ENCODE data around the gene ATP11A.

Gene ATP11A

GRCh38 chr13:112895521-112896465 is 206.0 kb downstream of the ATP11A start:
- Histone ChIP-seq H3K4me1 (ENCODE audit: low read length) (peaks cover 23% of the 10 kb centered on the region), H3K9ac (ENCODE audit: low read length) (no peak overlapping the region), H3K4me2 (ENCODE audit: low read length) (no peak overlapping the region), H3K4me3 (ENCODE audit: low read length) (no peak overlapping the region), H3K79me2 (ENCODE audit: low read length) (no peaks in the 10 kb centered on the region), H3K27ac (ENCODE audit: low read length) (no peak overlapping the region), H3K9me3 (ENCODE audit: insufficient read depth, low read length) (no peaks in the 10 kb centered on the region), H3K27me3 (ENCODE audit: low read depth, low read length) (peaks cover 48% of the 10 kb centered on the region), H4K20me1 (ENCODE audit: insufficient read depth, low read length) (no peaks in the 10 kb centered on the region), H2AFZ (ENCODE audit: low read depth, low read length) (no peak overlapping the region), H3K36me3 (replicated peaks; ENCODE audit: low read depth, low read length) (no peaks in the 10 kb centered on the region)
- TF ChIP-seq EZH2phosphoT487 (IDR thresholded peaks at IDR 0.05; ENCODE audit: low read depth), result no peak
- TF ChIP-seq CTCF (IDR thresholded peaks at IDR 0.05; ENCODE audit: low read depth, low read length), result no peak

GRCh38 chr13:112896736-112897602 is 207.1 kb downstream of the ATP11A start:
- no peak overlapping the region for H3K27ac ChIP-seq (ENCODE audit: low read length)
- H3K4me1 ChIP-seq (ENCODE audit: low read length), result peaks cover 23% of the 10 kb centered on the region
- TF ChIP-seq CTCF (IDR thresholded peaks at IDR 0.05; ENCODE audit: low read depth, low read length) (no peak), EZH2phosphoT487 (IDR thresholded peaks at IDR 0.05; ENCODE audit: low read depth) (no peak)
- no peaks in the 10 kb centered on the region for H3K79me2 ChIP-seq (ENCODE audit: low read length)
- no peaks in the 10 kb centered on the region for H3K9me3 ChIP-seq (ENCODE audit: insufficient read depth, low read length)
- no peaks in the 10 kb centered on the region for H3K36me3 ChIP-seq (replicated peaks; ENCODE audit: low read depth, low read length)
- no peak overlapping the region for H2AFZ ChIP-seq (ENCODE audit: low read depth, low read length)
- no peaks in the 10 kb centered on the region for H4K20me1 ChIP-seq (ENCODE audit: insufficient read depth, low read length)
- H3K4me2 ChIP-seq (ENCODE audit: low read length), result no peak overlapping the region
- H3K27me3 ChIP-seq (ENCODE audit: low read depth, low read length), result peaks cover 51% of the 10 kb centered on the region
- H3K9ac ChIP-seq (ENCODE audit: low read length), result no peak overlapping the region
- H3K4me3 ChIP-seq (ENCODE audit: low read length), result no peak overlapping the region

GRCh38 chr13:112897603-112897955 is 207.7 kb downstream of the ATP11A start:
- no peaks in the 10 kb centered on the region for H3K36me3 ChIP-seq (replicated peaks; ENCODE audit: low read depth, low read length)
- no peaks in the 10 kb centered on the region for H3K79me2 ChIP-seq (ENCODE audit: low read length)
- H3K9ac ChIP-seq (ENCODE audit: low read length), result no peak overlapping the region
- H3K9me3 ChIP-seq (ENCODE audit: insufficient read depth, low read length), result no peaks in the 10 kb centered on the region
- no peaks in the 10 kb centered on the region for H4K20me1 ChIP-seq (ENCODE audit: insufficient read depth, low read length)
- no peak overlapping the region for H2AFZ ChIP-seq (ENCODE audit: low read depth, low read length)
- H3K4me3 ChIP-seq (ENCODE audit: low read length), result no peak overlapping the region
- H3K27ac ChIP-seq (ENCODE audit: low read length), result no peak overlapping the region
- no peak overlapping the region for H3K4me2 ChIP-seq (ENCODE audit: low read length)
- TF ChIP-seq CTCF (IDR thresholded peaks at IDR 0.05; ENCODE audit: low read depth, low read length) (no peak), EZH2phosphoT487 (IDR thresholded peaks at IDR 0.05; ENCODE audit: low read depth) (no peak)
- peaks cover 51% of the 10 kb centered on the region for H3K27me3 ChIP-seq (ENCODE audit: low read depth, low read length)
- peaks cover 20% of the 10 kb centered on the region for H3K4me1 ChIP-seq (ENCODE audit: low read length)
